Fibroblast of lung (primary cell): ENCODE results near the gene ZDHHC16.

Experiments
- CTCF ChIP-seq, 2 donors: IDR thresholded peaks in 1 of 2; conservative IDR thresholded peaks in 1 of 2; 1 replicate in 1 of 2; 2 replicates in 1 of 2; pipeline ENCODE4 v1.5.1; 2011 to 2012; ENCODE audit warnings: low read length in 2 of 2, control low read depth in 1 of 2, inconsistent platforms in 1 of 2, low read depth in 1 of 2, mild to moderate bottlenecking in 1 of 2
- EZH2 ChIP-seq: IDR thresholded peaks from 2 replicates; pipeline ENCODE4 v1.5.1; 2012; ENCODE audit warnings: low read length, control low read depth, mild to moderate bottlenecking; ENCODE audit errors: missing control alignments

DNA sequence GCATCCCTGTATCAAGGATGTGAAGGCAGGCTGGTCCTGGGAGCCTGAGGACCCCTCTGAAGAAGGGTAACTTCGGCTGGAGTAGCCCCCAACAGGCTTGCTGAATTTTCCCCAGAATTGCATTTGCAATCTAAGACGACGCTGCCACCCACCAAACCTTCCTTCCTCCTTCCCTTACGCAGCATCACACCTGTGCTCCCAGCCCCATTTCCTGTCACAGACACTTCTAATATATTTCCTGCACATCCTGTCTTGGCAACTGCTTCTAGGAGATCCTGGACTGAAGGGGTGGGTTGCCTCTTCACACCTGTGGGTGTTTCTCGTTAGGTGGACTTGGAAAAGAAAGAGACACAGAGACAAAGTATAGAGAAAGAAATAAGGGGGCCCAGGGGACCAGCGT is 29.4 kb upstream of the ZDHHC16 start:
- TF ChIP-seq CTCF (conservative IDR thresholded peaks at IDR 0.05 in 1 of 2, IDR thresholded peaks at IDR 0.05 in 1 of 2; ENCODE audit: low read depth in 1 of 2, low read length in 2 of 2) = no peak
- TF ChIP-seq EZH2 = no peak
